H7 (cell line): ENCODE measurements around the gene PRRG2. TPM values are rescaled to one million over a fixed set of nuclear protein-coding genes. Genes with fewer than 3 reads are reported as not detected.
"Not testable (repeated sequence)": the region's sequence is repeated elsewhere in the genome, so short reads cannot be mapped to it uniquely, and the experiment has no call there.

ENCODE experiments used
- DNase-seq: peaks from one replicate; pipeline ENCODE4 v3.0.0; 2012
- H3K27me3 ChIP-seq: 2 replicates; pipeline ENCODE4 v1.6.0; 2011; ENCODE audit warnings: mild to moderate bottlenecking, low read length; ENCODE audit not compliant: control insufficient read depth, insufficient read depth
- H3K36me3 ChIP-seq: replicated peaks from 2 replicates; pipeline ENCODE4 v1.5.1; 2011; ENCODE audit warnings: low read length; ENCODE audit not compliant: control insufficient read depth, insufficient read depth
- H3K4me3 ChIP-seq: 2 replicates; pipeline ENCODE4 v1.5.1; 2011; ENCODE audit warnings: low read depth, mild to moderate bottlenecking, control low read depth, low read length, moderate library complexity; ENCODE audit not compliant: insufficient read depth
- total RNA-seq: library from RNA; depleted of rRNA; stranded (reverse); fragments of >200 nt; shearing (Covaris generic); gene quantifications from 2 replicates; pipeline ENCODE4 v1.2.3, GENCODE V29; 2014

The PRRG2 gene
- total RNA-seq, 1 experiment from 2014 or later = 1.2 TPM

GRCh38 chr19:49629659-49630058 is 48.5 kb downstream of the PRRG2 start:
- Histone ChIP-seq H3K27me3 (no peaks in the 10 kb centered on the region), H3K36me3 (peaks cover 9% of the 10 kb centered on the region), H3K4me3 (no peak overlapping the region)
- no peak for DNase-seq

DNA sequence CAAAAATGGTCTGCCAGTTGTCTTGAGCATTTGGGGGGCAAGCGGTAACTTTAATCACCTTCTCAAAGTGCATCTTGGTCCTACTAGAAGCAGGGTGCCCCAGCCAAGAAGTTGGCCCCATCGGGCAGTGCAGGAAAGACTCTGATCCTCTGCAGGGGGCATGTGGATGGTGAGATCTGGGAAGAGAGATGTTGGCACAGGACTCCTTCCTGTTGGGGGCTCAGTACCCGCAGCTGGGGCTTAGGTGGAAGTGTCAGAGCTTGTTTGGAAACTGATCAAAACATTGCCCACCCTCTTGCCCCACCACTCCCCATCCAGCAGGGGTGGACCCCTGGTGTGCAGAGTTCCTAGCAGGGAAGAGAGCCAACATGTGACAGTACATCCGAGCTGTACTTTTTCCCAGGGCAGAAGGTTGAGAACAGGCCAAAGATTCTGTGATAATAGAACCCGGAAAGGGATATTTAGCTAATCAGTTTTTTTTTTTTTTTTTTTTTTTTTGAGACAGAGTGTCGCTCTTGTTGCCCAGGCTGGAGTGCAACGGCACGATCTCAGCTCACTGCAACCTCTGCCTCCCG is 50.0 kb downstream of the PRRG2 start:
- DNase-seq = peak; percentile 49

GRCh38 chr19:49631610-49632192 is 50.6 kb downstream of the PRRG2 start:
- no peak for DNase-seq
- Histone ChIP-seq H3K27me3 (no peaks in the 10 kb centered on the region), H3K36me3 (peaks cover 4% of the 10 kb centered on the region), H3K4me3 (no peak overlapping the region)

More for the DNA sequence above, 50.0 kb downstream of the PRRG2 start:
- H3K4me3 ChIP-seq = no peak overlapping the region
- H3K36me3 ChIP-seq = peaks cover 9% of the 10 kb centered on the region
- no peaks in the 10 kb centered on the region for H3K27me3 ChIP-seq

GRCh38 chr19:49632576-49632975 is 51.5 kb downstream of the PRRG2 start:
- Histone ChIP-seq H3K27me3 (no peaks in the 10 kb centered on the region), H3K4me3 (no peak overlapping the region), H3K36me3 (peaks cover 1% of the 10 kb centered on the region)
- DNase-seq = no peak

GRCh38 chr19:49633273-49633672 is 52.2 kb downstream of the PRRG2 start:
- H3K36me3 ChIP-seq, DNase-seq, H3K4me3 ChIP-seq, H3K27me3 ChIP-seq: not testable (repeated sequence)

GRCh38 chr19:49635530-49636232 is 54.6 kb downstream of the PRRG2 start:
- H3K4me3 ChIP-seq = no peak overlapping the region
- no peaks in the 10 kb centered on the region for H3K36me3 ChIP-seq
- DNase-seq = peak; percentile 65
- no peaks in the 10 kb centered on the region for H3K27me3 ChIP-seq

GRCh38 chr19:49636233-49636932 is 55.3 kb downstream of the PRRG2 start:
- no peaks in the 10 kb centered on the region for H3K36me3 ChIP-seq
- no peak overlapping the region for H3K4me3 ChIP-seq
- DNase-seq = no peak
- no peaks in the 10 kb centered on the region for H3K27me3 ChIP-seq

DNA sequence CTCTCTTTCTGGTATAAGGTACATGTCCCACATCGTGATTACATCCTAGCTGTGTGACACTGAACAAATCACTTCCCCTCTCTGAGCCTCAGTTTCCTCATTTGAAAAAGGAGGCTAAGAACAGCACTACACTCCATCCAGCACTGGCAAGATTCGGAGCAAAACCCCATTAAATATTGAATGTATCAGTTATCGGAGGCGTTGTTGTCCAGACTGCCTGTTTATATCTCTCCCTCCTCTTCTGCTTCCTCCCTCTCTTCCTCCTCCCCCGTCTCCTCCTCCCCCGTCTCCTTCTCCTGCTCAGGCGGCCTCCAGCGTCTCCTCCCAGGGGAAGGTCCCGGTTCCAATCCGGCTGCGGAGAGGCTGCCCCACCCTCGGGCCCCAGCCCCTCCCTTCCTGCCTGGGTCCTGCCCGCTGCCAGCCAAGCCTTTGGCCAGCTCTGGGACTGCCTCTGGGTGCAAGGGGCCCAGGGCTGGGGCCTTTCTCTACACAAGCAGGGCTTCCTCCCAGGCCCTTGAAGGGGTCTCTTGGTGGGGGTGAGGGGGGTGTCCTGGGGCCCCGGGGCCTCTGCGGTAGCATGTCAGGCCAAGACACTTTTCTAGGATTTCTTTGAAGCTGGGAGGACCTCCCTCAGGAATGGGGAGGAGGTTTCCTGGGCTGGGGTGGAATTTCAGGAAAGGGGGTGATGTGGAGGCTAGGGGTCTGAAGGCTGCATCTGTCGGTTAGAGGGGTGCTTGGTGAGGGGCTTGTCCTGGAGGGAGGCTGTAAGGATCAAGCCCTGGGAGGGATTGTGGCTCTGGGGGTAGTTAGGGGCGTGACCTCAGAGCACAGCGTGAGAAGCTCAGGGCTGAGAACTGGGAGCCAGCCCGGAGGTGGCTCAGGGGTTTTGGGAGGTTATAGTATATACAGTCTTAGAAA is 57.0 kb downstream of the PRRG2 start:
- H3K36me3 ChIP-seq = no peaks in the 10 kb centered on the region
- H3K27me3 ChIP-seq = no peaks in the 10 kb centered on the region
- H3K4me3 ChIP-seq = peak overlapping the region; percentile 22
- peak; percentile 88 for DNase-seq

GRCh38 chr19:49639401-49640112 is 58.4 kb downstream of the PRRG2 start:
- Histone ChIP-seq H3K36me3 (no peaks in the 10 kb centered on the region), H3K4me3 (peak overlapping the region; percentile 59), H3K27me3 (no peaks in the 10 kb centered on the region)
- DNase-seq = peak; percentile 69

DNA sequence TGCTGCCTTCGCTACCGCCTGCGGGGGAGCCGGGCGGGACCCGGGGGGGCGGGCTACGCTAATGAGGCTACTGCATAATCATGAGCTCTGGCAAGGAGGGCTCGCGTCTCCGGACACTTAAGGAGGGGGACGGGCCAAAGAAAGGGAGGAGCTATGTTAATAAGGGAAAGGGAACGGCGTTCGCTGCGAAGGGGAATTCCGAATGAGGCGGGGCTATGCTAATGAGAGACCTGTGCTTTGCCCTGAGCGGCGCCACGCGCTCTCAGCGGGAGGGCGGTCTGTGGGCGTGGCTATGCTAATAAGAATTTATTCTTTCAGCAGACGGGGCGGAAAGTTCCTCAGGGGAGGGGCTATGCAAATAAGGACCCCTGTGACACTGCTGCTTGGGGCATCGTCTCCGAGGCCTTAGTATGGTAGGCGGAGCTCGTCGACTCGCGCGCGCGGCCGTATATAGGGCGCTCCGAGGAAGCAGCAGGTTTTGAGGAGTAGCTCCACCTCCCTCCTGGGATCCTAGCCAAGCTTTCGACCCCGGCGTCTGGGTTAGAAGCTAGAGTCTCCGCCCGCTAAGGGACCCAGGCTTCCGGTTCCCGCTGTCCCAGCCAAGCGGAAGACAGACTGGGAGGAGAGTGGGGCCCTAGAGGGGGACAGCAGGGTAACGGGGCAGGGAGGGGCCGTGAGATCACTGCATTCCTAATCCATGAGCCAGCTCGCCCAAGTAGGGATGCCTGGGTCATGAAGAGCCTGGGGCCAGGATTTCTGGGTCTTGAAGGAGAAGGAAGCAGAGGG is 59.2 kb downstream of the PRRG2 start, which contains the start of gene RRAS:
Gene RRAS, minus strand, starts transcription at position 31 of the 786 bp plus-strand sequence. CDS start 45 bp downstream, outside the sequence.
- Histone ChIP-seq H3K4me3 (peak within 1 kb of the TSS; percentile 59), H3K27me3 (no peaks in the 10 kb centered on the region)
- DNase-seq = peak; percentile 99

More for the DNA sequence above, 59.2 kb downstream of the PRRG2 start, which contains the start of gene RRAS:
- H3K36me3 ChIP-seq = no peaks in the 10 kb centered on the region
